Osteoblast (primary cell): Measurements from ENCODE around the gene FBLN7. TPM values are rescaled to one million over a fixed set of nuclear protein-coding genes. Genes with fewer than 3 reads are reported as not detected.

Experiments used
- DNase-seq: peaks from one replicate; pipeline ENCODE4 v3.0.0; 2011; ENCODE audit warnings: low spot score, mixed read lengths; ENCODE audit not compliant: insufficient read length; ENCODE audit errors: missing footprints
- H2AFZ ChIP-seq: 2 replicates; pipeline ENCODE4 v1.6.0; 2011; ENCODE audit warnings: mild to moderate bottlenecking, low read length
- H3K27ac ChIP-seq: 2 replicates; pipeline ENCODE4 v1.5.1; 2011; ENCODE audit warnings: mild to moderate bottlenecking, low read depth, low read length, moderate library complexity
- H3K27me3 ChIP-seq: 2 replicates; pipeline ENCODE4 v1.6.0; 2012; ENCODE audit warnings: mild to moderate bottlenecking, control low read depth, inconsistent platforms, low read length, moderate library complexity; ENCODE audit not compliant: insufficient read depth
- H3K36me3 ChIP-seq: 2 replicates; pipeline ENCODE4 v1.5.1; 2011; ENCODE audit warnings: mild to moderate bottlenecking, low read length, control low read depth, moderate library complexity; ENCODE audit not compliant: insufficient read depth
- H3K4me1 ChIP-seq: 2 replicates; pipeline ENCODE4 v1.5.1; 2011; ENCODE audit warnings: mild to moderate bottlenecking, low read length, control low read depth, moderate library complexity; ENCODE audit not compliant: insufficient read depth
- H3K4me2 ChIP-seq: 2 replicates; pipeline ENCODE4 v1.6.0; 2011; ENCODE audit warnings: mild to moderate bottlenecking, low read length; ENCODE audit not compliant: insufficient read depth
- H3K4me3 ChIP-seq: fragments of 200-600 bp; sonication (generic); 3 replicates; pipeline ENCODE4 v1.5.1; 2012; ENCODE audit warnings: mild to moderate bottlenecking, low read length, inconsistent platforms; ENCODE audit not compliant: insufficient read depth
- H3K79me2 ChIP-seq: 2 replicates; pipeline ENCODE4 v1.6.0; 2012; ENCODE audit warnings: mild to moderate bottlenecking, low read length, control low read depth, inconsistent platforms; ENCODE audit not compliant: insufficient read depth
- H3K9me3 ChIP-seq: 2 replicates; pipeline ENCODE4 v1.5.1; 2011; ENCODE audit warnings: low read depth, low read length, control low read depth
- H4K20me1 ChIP-seq: 2 replicates; pipeline ENCODE4 v1.6.0; 2012; ENCODE audit warnings: mild to moderate bottlenecking, low read length, control low read depth; ENCODE audit not compliant: insufficient read depth
- total RNA-seq: library from RNA; depleted of rRNA; stranded (reverse); fragments of >200 nt; gene quantifications from 2 replicates; pipeline ENCODE4 v1.2.3, GENCODE V29; 2012
- TF ChIP-seq, protein P1 (sequence below): IDR thresholded peaks from 2 replicates; pipeline ENCODE4 v1.5.1; 2011; ENCODE audit warnings: mild to moderate bottlenecking, low read depth, low read length, moderate library complexity; ENCODE audit errors: extremely low read depth

FBLN7 gene
- total RNA-seq, 1 donor: 5.8 TPM

DNA sequence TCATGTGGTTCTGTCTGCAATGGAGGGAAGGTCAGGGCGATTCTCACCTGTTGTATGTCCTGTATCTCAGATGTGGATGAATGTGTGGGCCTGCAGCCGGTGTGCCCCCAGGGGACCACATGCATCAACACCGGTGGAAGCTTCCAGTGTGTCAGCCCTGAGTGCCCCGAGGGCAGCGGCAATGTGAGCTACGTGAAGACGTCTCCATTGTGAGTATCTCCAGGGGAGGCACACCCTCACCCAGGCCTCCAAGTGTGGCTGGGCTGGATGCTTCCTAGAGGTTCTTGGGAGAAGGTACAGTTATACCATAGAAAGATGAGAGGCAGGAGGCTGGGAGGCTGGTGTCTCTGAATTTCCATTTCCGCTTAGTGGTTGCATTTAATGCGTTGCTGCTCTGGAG, 46.9 kb downstream of the FBLN7 start:
- no peak overlapping the region for H3K4me2 ChIP-seq
- no peaks in the 10 kb centered on the region for H3K79me2 ChIP-seq
- no peaks in the 10 kb centered on the region for H3K36me3 ChIP-seq
- no peaks in the 10 kb centered on the region for H3K9me3 ChIP-seq
- no peaks in the 10 kb centered on the region for H3K4me1 ChIP-seq
- H3K4me3 ChIP-seq: no peak overlapping the region
- no peaks in the 10 kb centered on the region for H3K27me3 ChIP-seq
- TF ChIP-seq, protein P1, sequence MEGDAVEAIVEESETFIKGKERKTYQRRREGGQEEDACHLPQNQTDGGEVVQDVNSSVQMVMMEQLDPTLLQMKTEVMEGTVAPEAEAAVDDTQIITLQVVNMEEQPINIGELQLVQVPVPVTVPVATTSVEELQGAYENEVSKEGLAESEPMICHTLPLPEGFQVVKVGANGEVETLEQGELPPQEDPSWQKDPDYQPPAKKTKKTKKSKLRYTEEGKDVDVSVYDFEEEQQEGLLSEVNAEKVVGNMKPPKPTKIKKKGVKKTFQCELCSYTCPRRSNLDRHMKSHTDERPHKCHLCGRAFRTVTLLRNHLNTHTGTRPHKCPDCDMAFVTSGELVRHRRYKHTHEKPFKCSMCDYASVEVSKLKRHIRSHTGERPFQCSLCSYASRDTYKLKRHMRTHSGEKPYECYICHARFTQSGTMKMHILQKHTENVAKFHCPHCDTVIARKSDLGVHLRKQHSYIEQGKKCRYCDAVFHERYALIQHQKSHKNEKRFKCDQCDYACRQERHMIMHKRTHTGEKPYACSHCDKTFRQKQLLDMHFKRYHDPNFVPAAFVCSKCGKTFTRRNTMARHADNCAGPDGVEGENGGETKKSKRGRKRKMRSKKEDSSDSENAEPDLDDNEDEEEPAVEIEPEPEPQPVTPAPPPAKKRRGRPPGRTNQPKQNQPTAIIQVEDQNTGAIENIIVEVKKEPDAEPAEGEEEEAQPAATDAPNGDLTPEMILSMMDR: no peak
- no peak overlapping the region for H3K27ac ChIP-seq
- no peaks in the 10 kb centered on the region for H4K20me1 ChIP-seq
- H2AFZ ChIP-seq: no peak overlapping the region
- no peak for DNase-seq

DNA sequence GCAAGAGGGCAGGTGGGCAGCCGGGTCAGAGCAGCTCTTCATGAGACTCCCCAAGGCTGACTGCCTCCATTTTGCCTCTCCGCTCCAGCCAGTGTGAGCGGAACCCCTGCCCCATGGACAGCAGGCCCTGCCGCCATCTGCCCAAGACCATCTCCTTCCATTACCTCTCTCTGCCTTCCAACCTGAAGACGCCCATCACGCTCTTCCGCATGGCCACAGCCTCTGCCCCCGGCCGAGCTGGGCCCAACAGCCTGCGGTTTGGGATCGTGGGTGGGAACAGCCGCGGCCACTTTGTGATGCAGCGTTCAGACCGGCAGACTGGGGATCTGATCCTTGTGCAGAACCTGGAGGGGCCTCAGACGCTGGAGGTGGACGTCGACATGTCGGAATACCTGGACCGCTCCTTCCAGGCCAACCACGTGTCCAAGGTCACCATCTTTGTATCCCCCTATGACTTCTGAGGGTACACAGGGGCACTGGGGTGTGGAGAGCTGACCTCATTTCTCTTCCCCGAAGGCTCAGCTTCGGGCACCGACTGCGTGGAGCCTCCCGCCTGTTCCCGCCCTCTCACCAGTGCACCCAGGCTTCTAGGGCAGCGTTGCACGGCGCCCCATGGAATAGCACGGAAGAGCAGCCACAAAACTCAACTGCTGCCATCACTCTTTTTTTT, 49.0 kb downstream of the FBLN7 start:
- H2AFZ ChIP-seq: no peak overlapping the region
- no peak overlapping the region for H3K27ac ChIP-seq

DNA sequence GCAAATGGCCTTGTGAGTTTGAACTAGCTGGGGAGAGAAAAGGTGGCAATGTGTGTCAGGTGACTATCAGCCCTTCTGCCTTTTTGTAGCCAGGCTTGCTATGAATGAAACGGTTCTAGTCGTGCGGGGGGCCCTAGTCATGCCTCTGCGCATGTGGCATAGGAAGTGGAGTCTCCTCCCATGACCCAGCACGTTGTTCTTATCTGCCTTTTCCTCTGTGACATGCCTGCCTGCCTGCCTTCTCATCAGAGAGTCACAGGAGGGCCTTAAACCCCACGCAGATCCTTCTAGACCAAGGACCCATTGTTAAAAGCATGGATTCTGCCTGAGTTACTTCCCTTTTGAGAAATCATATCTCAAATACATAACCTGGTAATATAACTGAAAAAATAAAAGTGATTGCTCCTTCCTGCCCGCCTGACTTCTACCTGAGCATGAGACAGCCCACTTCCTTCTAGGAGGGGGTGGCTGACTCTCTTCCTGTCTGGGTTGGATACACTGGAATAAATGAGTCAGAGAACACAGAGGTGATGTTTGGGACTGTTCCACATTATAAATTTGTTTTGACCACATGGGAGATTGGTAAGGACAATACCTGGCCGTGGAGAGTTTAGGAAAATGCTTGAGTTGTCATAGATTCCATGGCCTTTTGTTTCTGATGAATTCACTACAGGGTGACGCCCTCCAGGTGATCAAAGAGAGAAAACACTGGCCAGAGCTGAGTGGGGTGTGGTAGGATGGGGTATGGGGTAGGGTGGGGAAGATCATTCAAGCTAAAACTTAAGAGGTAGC, 49.8 kb downstream of the FBLN7 start:
- H2AFZ ChIP-seq: no peak overlapping the region
- no peak overlapping the region for H3K4me3 ChIP-seq
- H3K79me2 ChIP-seq: no peaks in the 10 kb centered on the region
- H3K9me3 ChIP-seq: no peaks in the 10 kb centered on the region
- H4K20me1 ChIP-seq: no peaks in the 10 kb centered on the region
- H3K4me2 ChIP-seq: no peak overlapping the region
- no peak for DNase-seq
- no peaks in the 10 kb centered on the region for H3K4me1 ChIP-seq
- TF ChIP-seq, protein P1: no peak
- no peaks in the 10 kb centered on the region for H3K27me3 ChIP-seq
- H3K36me3 ChIP-seq: no peaks in the 10 kb centered on the region
- H3K27ac ChIP-seq: no peak overlapping the region

More for the DNA sequence above, 49.0 kb downstream of the FBLN7 start:
- H3K4me3 ChIP-seq: no peak overlapping the region
- TF ChIP-seq, protein P1: no peak
- DNase-seq: no peak
- H3K36me3 ChIP-seq: no peaks in the 10 kb centered on the region
- H3K4me2 ChIP-seq: no peak overlapping the region
- H3K4me1 ChIP-seq: no peaks in the 10 kb centered on the region
- no peaks in the 10 kb centered on the region for H3K9me3 ChIP-seq
- no peaks in the 10 kb centered on the region for H3K27me3 ChIP-seq
- no peaks in the 10 kb centered on the region for H4K20me1 ChIP-seq
- H3K79me2 ChIP-seq: no peaks in the 10 kb centered on the region

DNA sequence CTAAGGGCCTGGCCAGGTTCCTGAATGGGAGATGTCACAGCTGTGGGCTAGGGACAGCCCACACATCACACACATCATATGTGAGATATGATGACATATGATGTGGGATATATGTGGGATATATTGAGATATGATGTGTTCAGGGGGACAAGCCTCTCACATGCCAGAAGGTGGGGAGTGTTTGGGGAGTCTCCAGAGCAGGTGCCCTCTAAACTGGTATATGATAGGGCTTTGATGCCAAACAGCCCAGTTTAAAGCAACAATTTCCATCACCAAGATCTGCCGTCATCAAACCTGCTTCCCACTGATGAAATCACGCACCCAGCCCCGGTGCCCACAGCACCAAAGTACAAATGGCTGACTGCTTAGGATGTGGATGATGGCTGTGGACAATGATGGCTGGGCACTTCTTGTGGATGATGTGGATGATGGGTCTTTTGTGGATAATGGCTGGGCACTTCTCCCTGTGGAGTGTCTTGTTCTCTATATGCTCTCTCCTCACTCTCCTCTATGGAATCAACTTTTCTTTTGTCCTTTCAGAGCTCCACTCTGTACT, 50.9 kb downstream of the FBLN7 start:
- no peak overlapping the region for H3K4me3 ChIP-seq
- no peaks in the 10 kb centered on the region for H3K27me3 ChIP-seq
- H3K4me1 ChIP-seq: no peaks in the 10 kb centered on the region
- H3K4me2 ChIP-seq: no peak overlapping the region
- H3K36me3 ChIP-seq: no peaks in the 10 kb centered on the region
- no peaks in the 10 kb centered on the region for H3K9me3 ChIP-seq
- no peaks in the 10 kb centered on the region for H4K20me1 ChIP-seq
- H3K79me2 ChIP-seq: no peaks in the 10 kb centered on the region
- DNase-seq: no peak
- H3K27ac ChIP-seq: no peak overlapping the region
- no peak overlapping the region for H2AFZ ChIP-seq
- TF ChIP-seq, protein P1: no peak
